SJCRH30 (cell line): ENCODE measurements around the gene FARS2. TPM values are rescaled to one million over a fixed set of nuclear protein-coding genes. Genes with fewer than 3 reads are reported as not detected.
A peak's percentile ranks its signal among the peaks of the same experiment; 100 is the strongest.

Experiments used
- DNase-seq, 2 experiments: peaks; one replicate each; pipeline ENCODE4 v3.0.0-alpha.2; 2015 to 2020
- H3K27ac ChIP-seq: fragments of 250-450 bp; sonication (Bioruptor Pico); 2 replicates; pipeline ENCODE4 v1.5.1; 2020; ENCODE audit warnings: mild to moderate bottlenecking, moderate library complexity
- H3K27me3 ChIP-seq: fragments of 250-450 bp; sonication (Bioruptor Pico); 2 replicates; pipeline ENCODE4 v1.5.1; 2020; ENCODE audit warnings: mild to moderate bottlenecking, moderate library complexity
- H3K36me3 ChIP-seq: fragments of 250-450 bp; sonication (Bioruptor Pico); 2 replicates; pipeline ENCODE4 v1.5.1; 2020; ENCODE audit warnings: mild to moderate bottlenecking, moderate library complexity
- H3K4me1 ChIP-seq: fragments of 250-450 bp; sonication (Bioruptor Pico); 2 replicates; pipeline ENCODE4 v1.5.1; 2020; ENCODE audit warnings: mild to moderate bottlenecking, moderate library complexity
- H3K4me3 ChIP-seq: fragments of 250-450 bp; sonication (Bioruptor Pico); 2 replicates; pipeline ENCODE4 v1.5.1; 2020; ENCODE audit warnings: mild to moderate bottlenecking, moderate library complexity
- H3K9me3 ChIP-seq: fragments of 250-450 bp; sonication (Bioruptor Pico); replicated peaks from 2 replicates; pipeline ENCODE4 v1.5.1; 2020; ENCODE audit warnings: mild to moderate bottlenecking, moderate library complexity
- total RNA-seq: library from RNA; depleted of rRNA; stranded (reverse); fragments of >200 nt; shearing (Covaris generic); gene quantifications from 2 replicates; pipeline ENCODE4 v1.2.3, GENCODE V29; 2014

The FARS2 gene
- total RNA-seq, 1 experiment from 2014 or later: 10.5 TPM

DNA sequence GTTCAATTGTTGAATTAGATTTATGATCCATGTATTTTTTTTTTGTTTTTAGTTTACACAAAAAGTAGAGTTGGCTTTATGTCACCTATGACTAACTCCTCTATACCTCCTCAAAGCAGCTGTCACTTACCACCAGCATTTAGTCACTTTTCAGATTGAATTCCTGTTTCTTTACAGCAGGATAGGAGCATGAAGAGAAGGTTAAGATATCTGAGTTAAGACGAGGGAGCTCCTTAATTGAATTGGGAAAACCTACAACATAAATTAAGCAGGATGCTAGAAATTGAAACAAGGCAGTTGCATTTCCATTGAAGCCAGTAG is 237.2 kb downstream of the FARS2 start:
- H3K36me3 ChIP-seq: no peaks in the 10 kb centered on the region
- peak overlapping the region; percentile 26 for H3K27ac ChIP-seq
- H3K4me3 ChIP-seq: no peak overlapping the region; the same call in 1 of the 2 replicates
- H3K4me1 ChIP-seq: peaks cover 17% of the 10 kb centered on the region
- no peak for DNase-seq
- H3K27me3 ChIP-seq: no peaks in the 10 kb centered on the region
- no peaks in the 10 kb centered on the region for H3K9me3 ChIP-seq

DNA sequence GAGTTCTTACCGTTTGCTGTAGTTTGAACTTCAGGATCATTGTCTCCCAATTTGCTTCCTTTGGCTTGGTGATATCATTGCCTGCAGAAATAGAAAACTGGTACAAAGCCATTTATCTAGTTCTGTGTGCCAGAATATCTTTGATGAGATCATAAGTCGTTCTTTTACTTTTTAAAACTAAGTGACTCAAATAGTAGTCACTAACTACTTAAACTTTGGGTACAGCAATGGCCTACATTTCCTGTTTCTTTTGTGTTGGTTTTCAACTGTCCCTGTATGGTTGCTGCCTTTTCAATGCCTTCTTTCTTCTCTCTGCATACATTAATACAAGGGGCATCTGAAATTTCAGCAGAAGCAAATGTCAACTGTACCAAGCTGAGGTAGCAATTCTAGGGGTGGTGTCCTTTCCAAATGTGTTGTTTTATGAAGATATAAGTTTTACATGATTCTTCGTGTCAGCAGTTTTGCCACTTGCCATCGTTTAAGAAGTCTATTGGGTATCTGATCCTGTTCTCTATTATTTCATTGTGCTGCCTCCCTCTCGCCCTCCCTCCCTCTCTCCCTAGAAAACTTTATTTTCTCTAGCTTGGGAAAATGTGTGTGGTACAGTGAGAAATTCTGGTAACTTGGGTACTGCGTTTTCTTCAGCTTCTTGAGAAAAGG is 238.5 kb downstream of the FARS2 start:
- no peaks in the 10 kb centered on the region for H3K27me3 ChIP-seq
- no peak overlapping the region for H3K4me3 ChIP-seq
- no peak for DNase-seq
- H3K4me1 ChIP-seq: peaks cover 17% of the 10 kb centered on the region
- no peaks in the 10 kb centered on the region for H3K36me3 ChIP-seq
- no peaks in the 10 kb centered on the region for H3K9me3 ChIP-seq
- H3K27ac ChIP-seq: no peak overlapping the region

DNA sequence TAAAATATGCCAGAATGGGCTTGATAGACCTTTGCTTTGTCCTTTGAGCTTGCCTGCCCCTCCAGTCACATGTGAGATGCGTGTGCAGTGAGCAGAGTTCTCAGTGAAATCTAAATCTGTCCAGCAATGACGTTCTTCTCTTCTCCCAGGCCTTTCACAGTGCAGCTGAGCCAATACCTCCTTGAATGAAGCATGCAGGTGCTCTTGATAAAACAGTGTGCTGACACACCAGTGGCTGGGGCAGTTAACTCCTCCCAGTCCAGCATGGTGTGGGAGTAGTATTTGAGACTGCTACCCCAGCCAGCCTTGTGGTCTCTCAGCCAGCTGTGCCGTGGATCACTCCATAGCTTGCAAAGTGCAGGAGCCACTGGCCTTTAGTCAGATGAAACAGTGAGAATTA is 240.5 kb downstream of the FARS2 start:
- no peaks in the 10 kb centered on the region for H3K27me3 ChIP-seq
- peaks cover 17% of the 10 kb centered on the region for H3K4me1 ChIP-seq
- H3K36me3 ChIP-seq: no peaks in the 10 kb centered on the region
- peak overlapping the region; percentile 57 for H3K27ac ChIP-seq
- H3K9me3 ChIP-seq: no peaks in the 10 kb centered on the region
- DNase-seq: peak; percentile 75 to 88
- H3K4me3 ChIP-seq: no peak overlapping the region

DNA sequence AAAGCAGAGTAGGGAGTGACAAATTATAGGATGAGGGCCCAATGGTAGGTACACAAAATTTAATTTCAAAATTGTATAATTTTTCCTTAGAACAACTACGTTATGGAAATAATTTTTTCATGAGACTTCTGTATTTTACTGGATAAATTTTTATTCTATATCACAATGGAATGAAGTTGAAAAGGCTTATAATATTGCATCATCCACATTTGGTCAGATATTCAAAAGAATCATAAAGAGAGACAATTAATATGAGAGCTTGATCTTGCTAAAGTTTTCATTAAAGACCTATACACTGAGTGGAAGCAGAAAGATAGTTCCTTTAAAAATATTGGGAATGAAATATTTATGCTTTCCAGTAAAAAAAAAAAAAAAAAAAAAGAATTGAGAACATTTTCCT is 242.8 kb downstream of the FARS2 start:
- H3K4me1 ChIP-seq: peaks cover 12% of the 10 kb centered on the region
- H3K9me3 ChIP-seq: no peaks in the 10 kb centered on the region
- DNase-seq: no peak

DNA sequence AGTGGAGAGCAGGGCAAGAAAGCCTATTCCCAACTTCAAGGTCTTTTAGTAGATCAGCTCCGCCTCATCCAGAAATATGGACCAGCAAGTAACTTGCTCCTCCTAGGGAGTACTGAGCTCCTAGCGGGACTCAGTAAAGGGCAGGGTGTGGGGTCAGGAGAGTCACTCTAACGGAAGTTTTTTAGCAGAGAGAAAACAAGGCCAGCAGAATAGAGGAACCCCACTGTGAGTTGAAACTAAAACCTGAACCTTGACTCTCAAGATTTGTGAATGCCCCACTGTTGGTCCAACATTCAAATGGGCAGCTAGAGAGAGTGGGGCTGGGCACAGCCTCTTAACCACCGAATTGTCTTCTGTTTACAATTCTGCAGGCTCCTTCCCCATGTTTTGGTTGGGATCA is 244.8 kb downstream of the FARS2 start:
- Histone ChIP-seq H3K4me3 (no peak overlapping the region), H3K36me3 (no peaks in the 10 kb centered on the region), H3K27ac (no peak overlapping the region), H3K27me3 (no peaks in the 10 kb centered on the region), H3K9me3 (no peaks in the 10 kb centered on the region), H3K4me1 (peaks cover 9% of the 10 kb centered on the region)
- DNase-seq: no peak

More for the DNA sequence above, 242.8 kb downstream of the FARS2 start:
- Histone ChIP-seq H3K4me3 (no peak overlapping the region), H3K36me3 (no peaks in the 10 kb centered on the region), H3K27me3 (no peaks in the 10 kb centered on the region), H3K27ac (no peak overlapping the region)

DNA sequence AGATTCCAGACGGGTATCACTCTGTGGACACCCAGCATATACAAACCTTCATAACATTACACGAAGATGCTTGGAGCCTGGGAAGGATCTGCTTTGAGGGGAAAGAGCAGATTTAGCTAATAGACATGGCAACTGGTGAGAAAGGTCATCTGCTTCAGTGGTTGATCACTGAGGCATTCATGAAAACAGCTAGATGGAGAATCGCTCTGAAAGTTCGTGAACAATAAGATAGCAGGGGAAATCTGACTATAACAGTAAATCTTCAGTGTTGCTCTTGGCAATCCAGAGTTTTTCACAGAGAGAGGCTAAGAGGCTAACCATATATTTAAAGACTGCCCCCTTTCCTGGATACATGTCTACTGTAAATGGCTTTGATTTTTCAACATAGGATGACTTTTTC is 245.3 kb downstream of the FARS2 start:
- no peak overlapping the region for H3K4me3 ChIP-seq
- DNase-seq: no peak
- no peaks in the 10 kb centered on the region for H3K27me3 ChIP-seq
- H3K27ac ChIP-seq: no peak overlapping the region
- no peaks in the 10 kb centered on the region for H3K36me3 ChIP-seq
- peaks cover 7% of the 10 kb centered on the region for H3K4me1 ChIP-seq
- no peaks in the 10 kb centered on the region for H3K9me3 ChIP-seq

DNA sequence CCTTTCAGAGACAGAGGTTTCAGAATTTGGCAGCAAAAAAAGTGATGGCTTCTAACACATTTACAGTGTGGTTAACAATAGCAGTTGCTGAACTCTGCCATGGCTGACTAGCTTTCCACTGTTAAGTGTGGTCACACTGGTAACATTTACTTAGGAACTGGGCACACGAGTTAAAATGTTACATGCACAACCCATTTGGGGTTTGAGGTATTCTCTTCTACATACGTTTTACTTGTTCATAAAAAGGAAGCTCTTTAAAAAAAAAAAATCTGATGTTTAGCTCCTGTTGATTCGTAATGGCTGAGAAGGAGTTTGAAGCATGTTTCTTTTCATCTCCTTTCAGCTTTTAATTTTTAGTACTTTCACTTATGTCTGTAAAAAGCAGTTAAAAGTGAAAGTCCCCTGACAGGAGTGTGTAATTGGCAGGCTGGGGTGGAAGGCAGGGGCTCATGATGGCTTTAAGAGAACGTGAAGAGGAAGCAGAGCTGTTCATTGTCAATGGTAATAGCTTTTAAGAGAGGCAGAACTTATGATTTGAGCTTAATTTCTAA is 245.9 kb downstream of the FARS2 start:
- H3K27me3 ChIP-seq: no peaks in the 10 kb centered on the region
- H3K9me3 ChIP-seq: no peaks in the 10 kb centered on the region
- H3K4me3 ChIP-seq: no peak overlapping the region
- H3K4me1 ChIP-seq: peaks cover 3% of the 10 kb centered on the region; the same call in 1 of the 2 replicates
- no peaks in the 10 kb centered on the region for H3K36me3 ChIP-seq
- H3K27ac ChIP-seq: no peak overlapping the region
- DNase-seq: no peak

DNA sequence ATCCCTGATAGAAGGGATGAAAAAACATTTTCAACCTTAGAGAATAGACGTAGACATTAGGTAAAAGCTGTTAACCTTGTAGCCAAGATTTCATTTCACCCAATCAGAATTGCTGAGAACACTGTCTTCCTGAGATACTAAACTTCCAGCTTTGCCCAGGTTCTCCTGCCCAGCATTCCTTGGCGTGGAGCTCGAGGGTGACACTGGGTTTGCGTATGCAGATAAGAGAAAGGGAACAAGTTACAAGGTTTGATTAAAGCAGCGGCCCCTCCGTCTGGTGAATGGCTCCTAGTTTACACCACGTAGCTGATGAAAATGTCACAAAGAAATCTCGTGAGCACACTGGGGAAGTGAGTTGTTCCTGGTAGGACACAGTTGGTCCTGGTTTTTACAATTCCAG is 247.8 kb downstream of the FARS2 start:
- DNase-seq: no peak
- Histone ChIP-seq H3K4me3 (no peak overlapping the region), H3K9me3 (no peaks in the 10 kb centered on the region), H3K27ac (no peak overlapping the region), H3K27me3 (no peaks in the 10 kb centered on the region), H3K4me1 (no peaks in the 10 kb centered on the region), H3K36me3 (no peaks in the 10 kb centered on the region)

DNA sequence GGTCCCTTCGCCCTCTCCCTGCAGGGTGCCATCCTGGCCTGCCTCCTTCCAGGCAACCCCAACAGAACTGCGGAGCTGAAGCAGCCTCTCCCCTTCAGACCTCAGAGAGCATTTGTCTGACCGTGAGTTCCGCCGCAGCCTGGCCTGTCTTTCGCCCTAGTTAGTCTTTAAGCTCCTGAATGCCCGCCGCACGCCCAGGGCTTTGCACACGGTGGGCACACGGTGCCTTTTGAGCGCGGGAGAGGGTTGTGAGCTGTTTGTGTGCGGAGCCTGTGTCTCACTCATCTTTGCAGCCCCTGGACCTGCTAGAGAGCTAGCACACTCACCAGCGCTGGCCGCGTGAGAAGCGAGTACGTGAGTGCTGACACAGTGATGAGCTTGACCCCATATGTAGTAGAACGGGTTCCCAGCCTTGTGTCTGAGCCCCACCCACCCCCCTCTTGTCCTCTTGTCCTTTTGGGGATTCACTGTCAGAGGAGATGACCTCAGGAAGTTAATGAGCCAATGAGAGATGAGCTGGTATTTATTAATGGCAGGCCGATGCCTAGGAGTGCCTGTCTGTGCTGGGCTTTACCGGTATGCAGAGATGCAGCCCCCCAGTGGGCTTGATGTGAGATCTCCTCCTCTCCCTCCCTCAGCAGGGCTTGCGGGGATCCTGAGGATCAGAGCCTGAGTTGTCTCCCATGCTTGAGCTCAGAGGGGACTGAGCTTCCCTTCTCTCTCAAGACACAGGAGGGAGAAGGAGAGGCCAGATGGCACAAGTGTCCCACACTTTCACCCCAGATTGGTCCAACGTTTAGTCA is 249.2 kb downstream of the FARS2 start:
- no peaks in the 10 kb centered on the region for H3K36me3 ChIP-seq
- no peaks in the 10 kb centered on the region for H3K27me3 ChIP-seq
- H3K4me1 ChIP-seq: no peaks in the 10 kb centered on the region
- H3K4me3 ChIP-seq: no peak overlapping the region
- DNase-seq: no peak
- H3K27ac ChIP-seq: no peak overlapping the region
- no peaks in the 10 kb centered on the region for H3K9me3 ChIP-seq

DNA sequence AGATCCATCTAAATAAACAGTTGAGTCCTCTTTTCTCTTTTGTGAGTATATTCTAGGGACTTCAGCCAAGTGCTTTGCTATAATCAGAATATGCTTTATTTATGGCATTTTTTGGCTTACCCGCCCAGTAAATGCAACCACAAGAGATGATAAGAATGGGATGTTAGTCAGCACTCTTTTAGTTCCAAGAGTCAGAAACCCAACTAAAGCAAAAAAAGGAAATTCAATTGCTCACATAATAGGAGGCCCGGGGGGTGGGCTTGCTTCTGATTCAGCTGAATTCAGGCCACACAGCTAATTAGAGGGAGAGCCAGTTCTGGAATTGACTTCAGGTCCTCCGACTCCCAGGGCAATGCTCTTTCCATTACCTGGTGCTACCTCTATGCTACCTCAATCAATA is 250.6 kb downstream of the FARS2 start:
- Histone ChIP-seq H3K27me3 (no peaks in the 10 kb centered on the region), H3K27ac (no peak overlapping the region), H3K36me3 (no peaks in the 10 kb centered on the region), H3K4me3 (no peak overlapping the region), H3K9me3 (no peaks in the 10 kb centered on the region), H3K4me1 (no peaks in the 10 kb centered on the region)
- DNase-seq: no peak

DNA sequence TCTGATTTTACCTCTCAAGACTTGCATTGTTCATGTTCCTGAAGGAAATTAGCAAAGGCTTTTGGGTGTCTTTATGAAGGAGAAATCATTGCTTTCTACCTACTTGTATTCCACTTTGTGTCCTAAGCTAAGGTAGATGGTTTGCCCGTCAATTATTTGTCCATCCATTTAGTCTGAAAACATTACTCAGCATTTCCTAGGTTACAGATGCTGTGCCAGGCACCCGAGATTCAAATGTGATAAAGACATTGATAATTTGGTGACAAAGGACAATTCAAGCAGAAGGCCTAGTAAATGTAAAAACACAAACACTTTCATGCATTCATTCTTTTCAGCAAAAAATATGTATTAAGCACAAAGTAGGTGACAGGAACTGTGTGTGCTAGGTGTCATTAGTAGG is 251.1 kb downstream of the FARS2 start:
- Histone ChIP-seq H3K4me1 (no peaks in the 10 kb centered on the region), H3K36me3 (no peaks in the 10 kb centered on the region), H3K27ac (no peak overlapping the region), H3K9me3 (no peaks in the 10 kb centered on the region), H3K4me3 (no peak overlapping the region), H3K27me3 (no peaks in the 10 kb centered on the region)
- DNase-seq: no peak

DNA sequence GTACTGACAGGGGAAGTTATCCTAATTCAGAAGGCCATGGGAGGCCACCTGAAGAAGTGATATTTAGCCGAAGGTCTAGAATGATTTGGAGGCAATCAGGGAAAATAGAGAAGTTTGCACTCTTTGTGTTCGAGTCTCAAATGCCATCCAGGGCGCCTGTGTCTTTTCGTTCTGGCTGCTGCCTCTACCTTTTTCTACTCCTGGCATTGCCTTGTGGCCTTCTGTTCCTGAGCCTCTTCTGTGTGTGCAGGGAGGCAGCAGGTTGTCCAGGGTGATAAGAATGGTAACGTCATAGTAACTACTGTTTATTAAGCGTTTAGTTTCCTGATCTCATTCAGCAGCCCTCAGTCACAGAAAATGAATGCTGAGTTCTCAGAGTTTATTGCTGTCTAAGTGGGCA is 252.1 kb downstream of the FARS2 start:
- H3K4me3 ChIP-seq: no peak overlapping the region
- no peaks in the 10 kb centered on the region for H3K36me3 ChIP-seq
- no peaks in the 10 kb centered on the region for H3K4me1 ChIP-seq
- H3K27me3 ChIP-seq: no peaks in the 10 kb centered on the region
- no peak overlapping the region for H3K27ac ChIP-seq
- no peaks in the 10 kb centered on the region for H3K9me3 ChIP-seq
- DNase-seq: no peak

DNA sequence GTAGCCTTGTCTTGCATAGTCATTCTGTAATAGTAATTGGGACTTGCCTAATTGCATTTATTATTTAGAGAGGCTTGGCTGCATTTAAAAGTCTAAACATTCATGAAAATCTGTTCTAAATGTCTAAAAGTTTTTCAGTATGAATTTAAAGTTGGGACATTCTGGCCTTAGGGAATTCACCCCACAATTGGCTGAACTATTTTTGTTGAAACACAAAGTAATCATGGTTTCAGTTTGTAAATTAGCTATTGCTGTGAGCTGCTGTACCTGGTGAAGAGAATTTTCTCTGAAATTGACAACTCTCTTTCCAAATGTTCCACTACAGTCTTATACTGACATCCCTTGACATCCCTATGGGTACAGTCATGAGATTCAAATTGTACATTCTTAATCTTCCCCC is 253.0 kb downstream of the FARS2 start:
- no peaks in the 10 kb centered on the region for H3K36me3 ChIP-seq
- H3K9me3 ChIP-seq: no peaks in the 10 kb centered on the region
- no peak overlapping the region for H3K4me3 ChIP-seq
- DNase-seq: no peak
- no peaks in the 10 kb centered on the region for H3K4me1 ChIP-seq
- no peaks in the 10 kb centered on the region for H3K27me3 ChIP-seq
- no peak overlapping the region for H3K27ac ChIP-seq

DNA sequence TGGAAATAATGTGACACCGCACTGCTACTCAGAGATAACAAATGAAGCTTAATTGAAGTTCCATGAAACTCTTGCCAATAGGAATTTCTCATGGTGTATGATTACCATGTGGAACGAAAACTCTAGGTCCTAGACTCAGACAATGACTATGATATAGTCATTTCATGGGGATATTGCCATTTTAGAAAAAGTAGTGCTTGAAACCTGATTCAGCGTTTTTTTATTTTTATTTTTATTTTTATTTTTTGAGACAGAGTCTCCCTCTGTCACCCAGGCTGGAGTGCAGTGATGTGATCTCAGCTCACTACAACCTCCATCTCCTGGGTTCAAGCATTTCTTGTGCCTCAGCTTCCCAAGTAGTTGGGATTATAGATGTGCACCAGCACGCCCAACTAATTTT is 253.9 kb downstream of the FARS2 start:
- no peak for DNase-seq
- Histone ChIP-seq H3K4me1 (no peaks in the 10 kb centered on the region), H3K9me3 (no peaks in the 10 kb centered on the region), H3K36me3 (no peaks in the 10 kb centered on the region), H3K27ac (no peak overlapping the region), H3K27me3 (no peaks in the 10 kb centered on the region), H3K4me3 (no peak overlapping the region)

DNA sequence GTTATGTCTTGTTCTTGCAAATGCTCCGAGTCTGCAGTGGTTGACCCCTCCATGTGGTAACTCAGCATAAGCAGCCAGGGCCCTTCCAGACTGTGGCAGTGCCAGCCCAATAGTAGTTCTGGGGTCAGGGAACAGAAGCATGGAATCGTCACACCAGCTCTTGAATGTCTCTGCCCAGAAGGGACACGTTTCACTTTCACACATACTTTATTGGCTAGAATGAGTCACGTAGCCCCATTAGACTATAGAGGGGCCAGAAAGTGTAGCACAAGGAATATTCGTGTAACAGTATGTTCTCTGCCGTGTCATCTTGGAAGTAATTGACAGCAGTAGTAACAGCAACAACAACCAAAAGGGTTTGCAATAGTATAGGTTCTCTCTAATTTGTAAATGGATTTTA is 254.7 kb downstream of the FARS2 start:
- DNase-seq: no peak
- Histone ChIP-seq H3K4me1 (no peaks in the 10 kb centered on the region), H3K27me3 (no peaks in the 10 kb centered on the region)

DNA sequence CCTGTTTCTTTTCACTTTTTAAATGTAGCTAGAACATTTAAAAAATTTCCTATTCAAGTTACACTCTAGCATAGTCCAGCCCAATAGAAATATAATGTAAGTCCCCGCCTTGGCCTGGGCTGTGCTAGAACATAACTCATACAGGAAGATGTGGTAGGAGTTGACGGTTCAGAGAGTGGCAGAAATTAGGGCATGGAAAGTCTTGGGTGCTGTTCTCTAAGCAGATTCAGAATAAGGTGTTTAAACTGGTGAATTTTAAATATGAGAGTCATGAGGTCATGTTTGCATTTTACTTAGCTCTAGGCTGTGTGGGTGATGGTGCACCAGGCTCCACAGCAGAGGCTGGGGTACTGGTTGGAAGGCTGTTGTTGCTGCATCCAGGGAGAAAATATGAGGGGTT is 256.5 kb downstream of the FARS2 start:
- no peaks in the 10 kb centered on the region for H3K27me3 ChIP-seq
- DNase-seq: no peak
- H3K9me3 ChIP-seq: no peaks in the 10 kb centered on the region
- no peaks in the 10 kb centered on the region for H3K36me3 ChIP-seq
- no peak overlapping the region for H3K4me3 ChIP-seq
- H3K4me1 ChIP-seq: no peaks in the 10 kb centered on the region
- H3K27ac ChIP-seq: no peak overlapping the region

More for the DNA sequence above, 254.7 kb downstream of the FARS2 start:
- no peaks in the 10 kb centered on the region for H3K9me3 ChIP-seq
- no peak overlapping the region for H3K27ac ChIP-seq
- no peaks in the 10 kb centered on the region for H3K36me3 ChIP-seq
- no peak overlapping the region for H3K4me3 ChIP-seq
